ENCODE data around the gene C19orf47. TPM values are rescaled to one million over a fixed set of nuclear protein-coding genes. Genes with fewer than 3 reads are reported as not detected.

Gene C19orf47
- polyA plus RNA-seq, 3 donors = 7.6 to 10.2 (median 8.0) TPM

DNA sequence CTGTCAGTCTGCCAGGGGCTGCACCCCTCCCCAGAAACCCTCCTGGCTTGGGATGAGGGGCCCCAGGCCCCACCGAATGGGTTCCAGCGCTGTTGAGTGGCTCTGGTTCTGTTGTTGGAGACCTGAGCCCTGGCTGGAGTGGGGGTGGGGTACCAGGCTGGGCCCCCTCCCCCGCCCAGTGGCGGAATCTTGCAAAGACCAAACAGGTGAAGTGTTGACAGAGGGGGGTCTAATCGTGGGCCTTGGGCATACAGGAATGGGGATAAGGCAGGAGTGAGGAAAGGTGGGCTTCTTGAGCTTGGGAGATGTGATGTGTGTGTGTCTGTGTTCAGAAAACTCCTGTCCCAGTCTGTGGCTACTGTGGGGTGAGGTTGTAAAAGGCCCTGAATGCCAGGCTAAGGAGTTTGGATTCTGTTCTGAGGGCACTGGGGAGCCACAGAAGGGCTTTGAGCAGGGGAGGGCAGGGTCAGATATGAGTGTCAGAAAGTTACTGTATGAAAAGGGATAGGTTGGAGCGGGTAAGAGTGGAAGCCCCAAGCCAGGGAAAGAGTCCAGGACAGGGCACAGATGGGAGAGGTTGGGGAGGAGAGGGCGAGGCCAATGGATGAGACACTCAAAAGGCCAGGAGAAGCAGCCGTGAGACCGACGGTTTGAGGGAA is 42.0 kb upstream of the C19orf47 start, which contains the start of gene HIPK4:
Gene HIPK4 (minus strand): TSS at position 98 of the 659 bp plus-strand sequence. CDS start 279 bp downstream, outside the sequence.
- Histone ChIP-seq H3K27me3 (ENCODE audit: control insufficient read depth in 2 of 2, insufficient read depth in 2 of 2, low read length in 2 of 2) (no peaks in the 10 kb centered on the region), H3K4me2 (replicated peaks; ENCODE audit: extremely low read depth, low read length, poor library complexity, severe bottlenecking) (no peak within 1 kb of the TSS), H3K4me1 (ENCODE audit: control insufficient read depth in 1 of 2, insufficient read depth in 2 of 2, low read length in 2 of 2) (peaks cover 5 to 10% of the 10 kb centered on the region in 2 donors), H3K4me3 (replicated peaks in 1 of 3; ENCODE audit: low read depth in 2 of 3, low read length in 3 of 3) (no peak within 1 kb of the TSS), H3K36me3 (replicated peaks in 1 of 2; ENCODE audit: control insufficient read depth in 1 of 2, insufficient read depth in 2 of 2, low read length in 2 of 2) (no peaks in the 10 kb centered on the region), H2AFZ (ENCODE audit: insufficient read depth, low read depth, low read length, poor library complexity, severe bottlenecking) (no peak within 1 kb of the TSS), H3K9ac (ENCODE audit: insufficient read depth, low read length, poor library complexity, severe bottlenecking) (no peak within 1 kb of the TSS), H4K20me1 (ENCODE audit: insufficient read depth, low read length) (no peaks in the 10 kb centered on the region), H3K27ac (ENCODE audit: low read depth in 1 of 2, low read length in 2 of 2) (no peak within 1 kb of the TSS), H3K79me2 (ENCODE audit: insufficient read depth, low read length) (no peaks in the 10 kb centered on the region), H3K9me3 (replicated peaks in 1 of 2; ENCODE audit: control insufficient read depth in 1 of 2, insufficient read depth in 1 of 2, low read length in 2 of 2) (no peaks in the 10 kb centered on the region)
- H3K36me3 Mint-ChIP-seq = no peaks in the 10 kb centered on the region
- 94% methylated on average over 10 of the region's 10 CpGs for WGBS (ENCODE audit: insufficient coverage)
- H3K27ac Mint-ChIP-seq = peak within 1 kb of the TSS in 1 of 7 donors; percentile 3
- peaks cover 0 to 4% (median 0%) of the 10 kb centered on the region in 7 donors for H3K9me3 Mint-ChIP-seq
- intact Hi-C loops (cut with micrococcal nuclease) = loop anchor here in 1 of 2 donors (10.0 kb wide), 1 partner anchor 85 kb away; no protein-coding TSS in a partner anchor
- peaks cover 3 to 7% (median 6%) of the 10 kb centered on the region in 3 donors for H3K27me3 Mint-ChIP-seq (ENCODE audit: low read depth in 3 of 3)
- TF ChIP-seq, protein P1, sequence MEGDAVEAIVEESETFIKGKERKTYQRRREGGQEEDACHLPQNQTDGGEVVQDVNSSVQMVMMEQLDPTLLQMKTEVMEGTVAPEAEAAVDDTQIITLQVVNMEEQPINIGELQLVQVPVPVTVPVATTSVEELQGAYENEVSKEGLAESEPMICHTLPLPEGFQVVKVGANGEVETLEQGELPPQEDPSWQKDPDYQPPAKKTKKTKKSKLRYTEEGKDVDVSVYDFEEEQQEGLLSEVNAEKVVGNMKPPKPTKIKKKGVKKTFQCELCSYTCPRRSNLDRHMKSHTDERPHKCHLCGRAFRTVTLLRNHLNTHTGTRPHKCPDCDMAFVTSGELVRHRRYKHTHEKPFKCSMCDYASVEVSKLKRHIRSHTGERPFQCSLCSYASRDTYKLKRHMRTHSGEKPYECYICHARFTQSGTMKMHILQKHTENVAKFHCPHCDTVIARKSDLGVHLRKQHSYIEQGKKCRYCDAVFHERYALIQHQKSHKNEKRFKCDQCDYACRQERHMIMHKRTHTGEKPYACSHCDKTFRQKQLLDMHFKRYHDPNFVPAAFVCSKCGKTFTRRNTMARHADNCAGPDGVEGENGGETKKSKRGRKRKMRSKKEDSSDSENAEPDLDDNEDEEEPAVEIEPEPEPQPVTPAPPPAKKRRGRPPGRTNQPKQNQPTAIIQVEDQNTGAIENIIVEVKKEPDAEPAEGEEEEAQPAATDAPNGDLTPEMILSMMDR (IDR thresholded peaks at IDR 0.05) = no peak
- H3K4me3 Mint-ChIP-seq = no peak within 1 kb of the TSS
- no peak for DNase-seq
- peaks cover 15% of the 10 kb centered on the region for H3K4me1 Mint-ChIP-seq

- TF ChIP-seq, protein P1 (IDR thresholded peaks at IDR 0.05) = no peak
- no peaks in the 10 kb centered on the region for H3K79me2 ChIP-seq (ENCODE audit: insufficient read depth, low read length)
- no peak overlapping the region for H3K27ac Mint-ChIP-seq
- H3K9me3 Mint-ChIP-seq = peaks cover 0 to 4% (median 0%) of the 10 kb centered on the region in 7 donors
- WGBS (ENCODE audit: insufficient coverage) = 98% methylated on average over 29 of the region's 33 CpGs
- no peaks in the 10 kb centered on the region for H3K36me3 ChIP-seq (replicated peaks in 1 of 2; ENCODE audit: control insufficient read depth in 1 of 2, insufficient read depth in 2 of 2, low read length in 2 of 2)
- no peak for DNase-seq
- H2AFZ ChIP-seq (ENCODE audit: insufficient read depth, low read depth, low read length, poor library complexity, severe bottlenecking) = no peak overlapping the region
- H3K9me3 ChIP-seq (replicated peaks in 1 of 2; ENCODE audit: control insufficient read depth in 1 of 2, insufficient read depth in 1 of 2, low read length in 2 of 2) = no peaks in the 10 kb centered on the region
- H3K27me3 ChIP-seq (ENCODE audit: control insufficient read depth in 2 of 2, insufficient read depth in 2 of 2, low read length in 2 of 2) = no peaks in the 10 kb centered on the region
- H3K9ac ChIP-seq (ENCODE audit: insufficient read depth, low read length, poor library complexity, severe bottlenecking) = no peak overlapping the region
- no peak overlapping the region for H3K4me3 ChIP-seq (replicated peaks in 1 of 3; ENCODE audit: low read depth in 2 of 3, low read length in 3 of 3)
- H3K4me1 Mint-ChIP-seq = peaks cover 15% of the 10 kb centered on the region
- H3K4me3 Mint-ChIP-seq = no peak overlapping the region
- peaks cover 3 to 9% (median 7%) of the 10 kb centered on the region in 3 donors for H3K27me3 Mint-ChIP-seq (ENCODE audit: low read depth in 3 of 3)
- intact Hi-C loops (cut with micrococcal nuclease) = loop anchor here in 1 of 2 donors (10.0 kb wide), 1 partner anchor 85 kb away; no protein-coding TSS in a partner anchor
- H3K27ac ChIP-seq (ENCODE audit: low read depth in 1 of 2, low read length in 2 of 2) = no peak overlapping the region
- no peaks in the 10 kb centered on the region for H4K20me1 ChIP-seq (ENCODE audit: insufficient read depth, low read length)
- H3K36me3 Mint-ChIP-seq = no peaks in the 10 kb centered on the region
- no peak overlapping the region for H3K4me2 ChIP-seq (replicated peaks; ENCODE audit: extremely low read depth, low read length, poor library complexity, severe bottlenecking)
- H3K4me1 ChIP-seq (ENCODE audit: control insufficient read depth in 1 of 2, insufficient read depth in 2 of 2, low read length in 2 of 2) = peaks cover 5 to 10% of the 10 kb centered on the region in 2 donors
These were observed 41.3 kb upstream of the C19orf47 start for GRCh38 chr19:40389404-40390083.

Measured in CD14-positive monocyte (primary cell).